Endothelial cell of umbilical vein (primary cell): ENCODE data around the gene TAF5L. TPM values are rescaled to one million over a fixed set of nuclear protein-coding genes. Genes with fewer than 3 reads are reported as not detected.

Experiments used
- BruUV-seq: library from RNA; stranded (reverse); fragments of 400-500 nt; replicated peaks from 2 replicates; lab custom pipeline; 2021; lab: Mats Ljungman, UMichigan
- CTCF ChIA-PET: fragments of 300-600, 350-600 bp; sonication (Branson Sonifier 250); formaldehyde crosslinking; loops from one replicate; lab custom pipeline; 2021; ENCODE audit warnings: antibody characterized with exemption, inconsistent platforms; lab: Charles Lee
- POLR2A ChIA-PET: fragments of 300-600, 350-600 bp; sonication (Branson Sonifier 250); formaldehyde crosslinking; loops from one replicate; lab custom pipeline; 2021; ENCODE audit warnings: antibody characterized with exemption, inconsistent platforms; lab: Charles Lee
- DNase-seq: peaks from one replicate; pipeline ENCODE4 v3.0.0-alpha.2; 2011; ENCODE audit warnings: low read depth, low spot score
- FAIRE-seq: peaks from 2 replicates; lab custom pipeline; 2011; peaks lifted over from hg19 to GRCh38; lab: Jason Lieb, UNC
- H2AFZ ChIP-seq: 2 replicates; pipeline ENCODE4 v1.6.0; 2012; ENCODE audit warnings: low read depth, low read length, control low read depth, inconsistent platforms
- H3K27ac ChIP-seq: 2 replicates; pipeline ENCODE4 v1.5.1; 2011; ENCODE audit warnings: low read depth, mild to moderate bottlenecking, control low read depth, low read length, moderate library complexity; ENCODE audit not compliant: insufficient read depth
- H3K27me3 ChIP-seq, 2 experiments: 2 replicates each; pipeline versions ENCODE4 v1.6.0 to v1.6.1; 2011; ENCODE audit warnings: low read length in 2 of 2, mixed read lengths in 1 of 2; ENCODE audit not compliant: control insufficient read depth in 2 of 2, insufficient read depth in 2 of 2
- H3K36me3 ChIP-seq, 2 experiments: 2 replicates in 1 of 2; 3 replicates in 1 of 2; pipeline ENCODE4 v1.5.1; 2011; ENCODE audit warnings: low read length in 2 of 2, mild to moderate bottlenecking in 1 of 2, moderate library complexity in 1 of 2; ENCODE audit not compliant: control insufficient read depth in 2 of 2, insufficient read depth in 2 of 2; ENCODE audit errors: extremely low read depth in 1 of 2
- H3K4me1 ChIP-seq: 3 replicates; pipeline ENCODE4 v1.5.1; 2011; ENCODE audit warnings: mild to moderate bottlenecking, low read length; ENCODE audit not compliant: control insufficient read depth, insufficient read depth; ENCODE audit errors: extremely low read depth
- H3K4me2 ChIP-seq: 2 replicates; pipeline ENCODE4 v1.6.1; 2011; ENCODE audit warnings: low read length, control low read depth, mixed read lengths; ENCODE audit not compliant: insufficient read depth
- H3K4me3 ChIP-seq, 3 experiments: fragments of 200-600 bp in 1 of 3; sonication (generic), shearing (Covaris generic) in 1 of 3; replicated peaks in 1 of 3; 2 replicates each; pipeline ENCODE4 v1.5.1; 2011 to 2016; ENCODE audit warnings: control low read depth in 3 of 3, low read length in 3 of 3, mild to moderate bottlenecking in 2 of 3, inconsistent platforms in 1 of 3, low read depth in 1 of 3, moderate library complexity in 1 of 3; ENCODE audit not compliant: insufficient read depth in 1 of 3
- H3K79me2 ChIP-seq: 2 replicates; pipeline ENCODE4 v1.6.0; 2012; ENCODE audit warnings: low read length, inconsistent platforms; ENCODE audit not compliant: control insufficient read depth, insufficient read depth
- H3K9ac ChIP-seq: replicated peaks from 2 replicates; pipeline ENCODE3; 2011; ENCODE audit warnings: low read length, control low read depth; ENCODE audit not compliant: insufficient read depth; ENCODE audit errors: extremely low read depth
- H3K9me1 ChIP-seq: replicated peaks from 3 replicates; pipeline ENCODE4 v1.6.0; 2011; ENCODE audit warnings: mild to moderate bottlenecking, low read length; ENCODE audit not compliant: control insufficient read depth, insufficient read depth; ENCODE audit errors: extremely low read depth
- H3K9me3 ChIP-seq: replicated peaks from 2 replicates; pipeline ENCODE4 v1.5.1; 2012; ENCODE audit warnings: low read length, inconsistent platforms; ENCODE audit not compliant: control insufficient read depth, insufficient read depth
- H4K20me1 ChIP-seq: replicated peaks from 2 replicates; pipeline ENCODE3; 2011; ENCODE audit warnings: mild to moderate bottlenecking, low read length; ENCODE audit not compliant: control insufficient read depth, insufficient read depth; ENCODE audit errors: extremely low read depth
- CTCF ChIP-seq, 2 donors: IDR thresholded peaks; 1 replicate in 1 of 2; 2 replicates in 1 of 2; pipeline ENCODE4 v1.5.1; 2011; ENCODE audit warnings: low read length in 2 of 2, mild to moderate bottlenecking in 2 of 2, moderate library complexity in 2 of 2, control low read depth in 1 of 2, inconsistent platforms in 1 of 2, low read depth in 1 of 2; ENCODE audit not compliant: insufficient read depth in 1 of 2; ENCODE audit errors: extremely low read depth in 1 of 2
- EZH2 ChIP-seq: IDR thresholded peaks from 2 replicates; pipeline ENCODE4 v1.6.1; 2012; ENCODE audit warnings: borderline replicate concordance, low read depth, mild to moderate bottlenecking, moderate library complexity, low read length, inconsistent platforms; ENCODE audit not compliant: severe bottlenecking
- FOS ChIP-seq: IDR thresholded peaks from 2 replicates; pipeline ENCODE4 v1.6.1; 2011; ENCODE audit warnings: mild to moderate bottlenecking, low read length, moderate library complexity, borderline replicate concordance; ENCODE audit not compliant: insufficient read depth
- GATA2 ChIP-seq: IDR thresholded peaks from 2 replicates; pipeline ENCODE4 v1.7.0; 2011; ENCODE audit warnings: low read depth, mild to moderate bottlenecking, moderate library complexity, mixed read lengths, low read length; ENCODE audit not compliant: insufficient read length, insufficient read depth
- JUN ChIP-seq: IDR thresholded peaks from 2 replicates; pipeline ENCODE4 v1.6.1; 2011; ENCODE audit warnings: borderline replicate concordance, low read depth; ENCODE audit not compliant: insufficient read length, insufficient read depth
- MAX ChIP-seq: IDR thresholded peaks from 2 replicates; pipeline ENCODE4 v1.6.1; 2011; ENCODE audit not compliant: insufficient read depth, insufficient read length
- MYC ChIP-seq: IDR thresholded peaks from one replicate; pipeline ENCODE4 v1.6.1; 2011; ENCODE audit warnings: mild to moderate bottlenecking, low read depth, low read length
- POLR2A ChIP-seq: IDR thresholded peaks from 2 replicates; pipeline ENCODE4 v1.6.1; 2012; ENCODE audit warnings: low read depth, mild to moderate bottlenecking, control low read depth, low read length
- POLR2AphosphoS5 ChIP-seq: IDR thresholded peaks from 2 replicates; pipeline ENCODE4 v1.6.1; 2012; ENCODE audit warnings: low read depth, mild to moderate bottlenecking, control low read depth, low read length, moderate library complexity; ENCODE audit not compliant: insufficient read depth
- dilution Hi-C: fragments of 300-500 bp; cut with MboI; formaldehyde crosslinking; loops from one replicate; pipeline ENCODE4 v1.15.0; 2019; ENCODE audit warnings: low sequenced_read_pairs; ENCODE audit not compliant: extremely low pct_ligation_motif_present
- intact Hi-C: fragments of 100-400 bp; cut with micrococcal nuclease; formaldehyde crosslinking; loops from one replicate; pipeline ENCODE4 v1.10.0; 2022
- polyA plus RNA-seq, 4 experiments: library from polyadenylated mRNA; depleted of rRNA in 3 of 4; stranded (reverse) in 3 of 4; unstranded in 1 of 4; fragments of >200 nt; gene quantifications; 2 replicates each; pipeline versions ENCODE4 v1.2.1 to v1.2.3, GENCODE V29; 2011 to 2012; ENCODE audit warnings: missing spikeins in 1 of 4
- total RNA-seq: library from RNA; stranded (reverse); gene quantifications from 2 replicates; pipeline ENCODE4 v1.2.3, GENCODE V29; 2021

Gene TAF5L
- total and polyA plus RNA-seq, 2 donors (not counting 3 experiments of a cell fraction or from before 2014, with no cell fraction given): 21.1 to 24.8 TPM

DNA sequence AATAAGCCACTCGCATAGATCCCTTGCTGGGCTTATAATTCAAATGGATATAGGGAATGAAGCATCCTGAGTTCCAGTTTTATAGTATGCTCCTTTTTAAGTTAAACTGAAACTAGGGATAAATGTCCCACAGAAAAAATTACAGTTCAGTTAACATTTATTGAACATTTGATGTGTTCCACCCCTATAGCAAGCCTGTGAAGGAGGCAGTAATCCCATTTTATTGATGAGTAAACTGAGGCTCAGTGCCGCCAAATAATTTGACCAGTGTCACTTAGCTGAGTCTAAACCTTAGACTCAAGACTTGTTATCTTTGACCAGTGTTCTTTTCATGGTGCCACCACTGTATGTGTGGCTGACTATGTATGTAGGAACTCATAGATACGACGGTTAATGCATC, 22.5 kb upstream of the TAF5L start:
- Histone ChIP-seq H4K20me1 (no peaks in the 10 kb centered on the region), H3K9me3 (no peaks in the 10 kb centered on the region), H3K9ac (no peak overlapping the region), H3K79me2 (no peaks in the 10 kb centered on the region), H3K36me3 (peaks cover 13 to 19% of the 10 kb centered on the region in 2 experiments), H3K27me3 (no peaks in the 10 kb centered on the region), H3K4me2 (no peak overlapping the region), H3K4me3 (no peak overlapping the region), H3K9me1 (no peaks in the 10 kb centered on the region), H3K27ac (no peak overlapping the region), H3K4me1 (no peaks in the 10 kb centered on the region), H2AFZ (no peak overlapping the region)
- no peak for FAIRE-seq
- ChIA-PET CTCF (interaction anchor here (1.5 kb wide), 1 partner anchor 13 kb away, joined by 5 read pairs; no protein-coding TSS in a partner anchor), POLR2A (no interaction called here)
- dilution Hi-C loops: no loop called here
- no TSS peak for BruUV-seq
- intact Hi-C loops: no loop called here
- TF ChIP-seq MYC (no peak), POLR2A (no peak), EZH2 (no peak), MAX (no peak), JUN (no peak), CTCF (IDR thresholded peaks at IDR 0.05; ENCODE audit: extremely low read depth in 1 of 2, insufficient read depth in 1 of 2, low read depth in 1 of 2, low read length in 2 of 2) (no peak), GATA2 (no peak), FOS (no peak), POLR2AphosphoS5 (no peak)
- no peak for DNase-seq
